ENCODE results near the gene IL17RB.

DNA sequence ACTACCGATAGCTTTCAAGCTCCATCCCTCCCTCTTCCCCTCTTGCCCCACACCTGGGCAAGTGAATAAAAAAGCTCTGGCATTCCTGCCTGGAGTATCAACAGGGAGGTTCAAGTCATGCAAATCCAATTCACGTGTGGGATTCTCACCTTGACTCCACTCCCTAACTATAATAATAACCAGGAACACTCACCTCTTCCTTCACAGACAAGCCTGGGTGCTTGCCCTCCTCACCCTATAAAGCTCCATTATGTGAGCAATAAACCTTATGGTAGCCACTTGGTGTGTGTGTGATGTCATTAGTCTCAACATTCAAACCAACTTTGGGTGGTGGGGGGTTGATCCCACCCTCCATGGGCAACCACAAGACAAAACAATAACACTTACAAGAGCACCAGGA lies 16.8 kb upstream of the IL17RB start:
- TF ChIP-seq, protein P1, sequence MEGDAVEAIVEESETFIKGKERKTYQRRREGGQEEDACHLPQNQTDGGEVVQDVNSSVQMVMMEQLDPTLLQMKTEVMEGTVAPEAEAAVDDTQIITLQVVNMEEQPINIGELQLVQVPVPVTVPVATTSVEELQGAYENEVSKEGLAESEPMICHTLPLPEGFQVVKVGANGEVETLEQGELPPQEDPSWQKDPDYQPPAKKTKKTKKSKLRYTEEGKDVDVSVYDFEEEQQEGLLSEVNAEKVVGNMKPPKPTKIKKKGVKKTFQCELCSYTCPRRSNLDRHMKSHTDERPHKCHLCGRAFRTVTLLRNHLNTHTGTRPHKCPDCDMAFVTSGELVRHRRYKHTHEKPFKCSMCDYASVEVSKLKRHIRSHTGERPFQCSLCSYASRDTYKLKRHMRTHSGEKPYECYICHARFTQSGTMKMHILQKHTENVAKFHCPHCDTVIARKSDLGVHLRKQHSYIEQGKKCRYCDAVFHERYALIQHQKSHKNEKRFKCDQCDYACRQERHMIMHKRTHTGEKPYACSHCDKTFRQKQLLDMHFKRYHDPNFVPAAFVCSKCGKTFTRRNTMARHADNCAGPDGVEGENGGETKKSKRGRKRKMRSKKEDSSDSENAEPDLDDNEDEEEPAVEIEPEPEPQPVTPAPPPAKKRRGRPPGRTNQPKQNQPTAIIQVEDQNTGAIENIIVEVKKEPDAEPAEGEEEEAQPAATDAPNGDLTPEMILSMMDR (IDR thresholded peaks at IDR 0.05; ENCODE audit: low read depth, low read length, poor library complexity, severe bottlenecking), result no peak
- no peak for TF ChIP-seq EZH2phosphoT487 (IDR thresholded peaks at IDR 0.05; ENCODE audit: borderline replicate concordance, low read length)

All from DOHH2 (cell line).